Smooth muscle cell (in vitro differentiated cells): ENCODE data around the gene CCT2. TPM values are rescaled to one million over a fixed set of nuclear protein-coding genes. Genes with fewer than 3 reads are reported as not detected.

Experiments used
- DNase-seq: peaks from one replicate; lab custom pipeline; 2025; ENCODE audit not compliant: unreplicated experiment; lab: John Stamatoyannopoulos, UW
- H2AFZ ChIP-seq: fragments of 200-600 bp; sonication (generic); 2 replicates; pipeline ENCODE4 v1.6.0; 2016; ENCODE audit warnings: antibody characterized with exemption, low read depth, mild to moderate bottlenecking
- H3F3A ChIP-seq: fragments of 200-600 bp; sonication (generic); 2 replicates; pipeline ENCODE4 v1.6.0; 2017; ENCODE audit warnings: antibody characterized with exemption, low read depth
- H3K27ac ChIP-seq: fragments of 200-600 bp; sonication (generic); 2 replicates; pipeline ENCODE4 v1.5.1; 2016; ENCODE audit warnings: low read depth, mild to moderate bottlenecking
- H3K27me3 ChIP-seq: fragments of 200-600 bp; sonication (generic); 2 replicates; pipeline ENCODE4 v1.6.1; 2016; ENCODE audit warnings: low read depth, mild to moderate bottlenecking
- H3K36me3 ChIP-seq: fragments of 200-600 bp; sonication (generic); 2 replicates; pipeline ENCODE4 v1.5.1; 2016; ENCODE audit warnings: low read depth
- H3K4me1 ChIP-seq: fragments of 200-600 bp; sonication (generic); 2 replicates; pipeline ENCODE4 v1.5.1; 2016; ENCODE audit warnings: low read depth
- H3K4me2 ChIP-seq: fragments of 200-600 bp; sonication (generic); 2 replicates; pipeline ENCODE4 v1.6.0; 2016; ENCODE audit warnings: mild to moderate bottlenecking
- H3K4me3 ChIP-seq: fragments of 200-600 bp; sonication (generic); 2 replicates; pipeline ENCODE4 v1.5.1; 2016; ENCODE audit warnings: mild to moderate bottlenecking
- H3K79me2 ChIP-seq: fragments of 200-600 bp; sonication (generic); 2 replicates; pipeline ENCODE4 v1.6.0; 2016; ENCODE audit warnings: low read depth, mild to moderate bottlenecking
- H3K9ac ChIP-seq: fragments of 200-600 bp; sonication (generic); 2 replicates; pipeline ENCODE4 v1.6.0; 2016; ENCODE audit warnings: low read depth
- H3K9me3 ChIP-seq: fragments of 200-600 bp; sonication (generic); replicated peaks from 2 replicates; pipeline ENCODE4 v1.5.1; 2016; ENCODE audit warnings: low read depth
- H4K20me1 ChIP-seq: fragments of 200-600 bp; sonication (generic); 2 replicates; pipeline ENCODE4 v1.6.0; 2016; ENCODE audit warnings: low read depth
- WGBS: methylation state at CpG from one replicate; pipeline ENCODE4 v1.1.7; 2016; ENCODE audit warnings: low lambda C conversion rate; 5-methylcytosine and 5-hydroxymethylcytosine counted together
- polyA plus RNA-seq: library from polyadenylated mRNA; unstranded; fragments of >200 nt; fragmentation: Nextera tagmentation; extraction: Ambion mirVana; gene quantifications from 2 replicates; pipeline ENCODE4 v1.2.1, GENCODE V29; 2016
- total RNA-seq: library from RNA; depleted of rRNA; stranded (reverse); fragments of >200 nt; gene quantifications from 2 replicates; pipeline ENCODE4 v1.2.3, GENCODE V29; 2014
- TF ChIP-seq, protein P1 (sequence below): fragments of 200-600 bp; sonication (generic); IDR thresholded peaks from 2 replicates; pipeline ENCODE4 v1.5.1; 2017; ENCODE audit warnings: borderline replicate concordance, mild to moderate bottlenecking, antibody characterized with exemption; ENCODE audit not compliant: insufficient read depth, poor library complexity, severe bottlenecking

The CCT2 gene
- total RNA-seq (236 and 280 TPM in 2 replicates), polyA plus RNA-seq (151 and 171 TPM in 2 replicates)

DNA sequence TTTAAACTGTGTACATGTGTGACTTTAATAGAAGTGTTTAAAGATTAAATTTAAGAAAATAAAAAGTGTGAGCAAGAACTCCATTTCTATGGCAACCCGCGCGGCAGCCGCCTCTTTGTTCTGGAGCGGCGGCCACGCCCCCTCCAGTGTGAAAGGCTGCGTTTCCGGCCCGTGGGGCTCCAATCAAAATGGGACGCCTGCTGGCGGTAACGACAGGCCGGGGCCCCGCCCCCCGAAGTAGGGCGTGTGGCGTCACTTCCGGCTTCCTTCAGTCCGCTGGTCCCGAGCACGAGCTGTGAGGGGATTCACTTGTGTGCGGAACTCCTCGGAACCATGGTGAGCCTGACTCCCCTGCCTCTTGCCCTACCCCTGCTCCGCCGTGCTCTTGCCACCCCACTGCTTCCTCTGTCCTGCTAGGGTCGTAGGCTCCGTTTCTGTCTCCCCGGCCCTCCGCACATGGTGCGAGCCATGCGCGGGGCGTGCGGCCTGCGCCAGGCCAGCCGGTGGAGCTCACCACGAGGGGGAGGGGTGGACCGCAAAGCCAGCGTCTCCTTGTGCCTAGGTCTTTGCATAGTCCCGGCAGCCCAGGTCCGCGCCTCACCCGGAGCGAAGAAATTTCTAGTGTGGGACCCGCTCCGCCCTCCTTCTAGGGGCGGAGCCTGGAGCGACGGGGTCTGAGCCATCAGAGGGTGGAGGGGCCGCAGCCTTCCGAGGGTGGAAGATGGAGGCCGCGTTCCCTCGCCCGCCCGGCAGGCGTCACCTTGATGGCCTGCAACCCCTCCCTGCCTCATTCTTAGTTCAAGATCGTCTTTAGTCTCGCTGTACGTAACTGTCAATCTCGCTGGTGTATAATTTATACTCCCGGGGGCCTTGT lies at the start of gene CCT2:
Gene CCT2, plus strand, starts transcription at position 271 of the 874 bp plus-strand sequence. Its CDS starts 63 bp downstream, at position 334.
- Histone ChIP-seq H3K27ac (peak within 1 kb of the TSS; percentile 96), H3K9ac (peak within 1 kb of the TSS; percentile 96), H3F3A (peaks cover 11% of the 10 kb centered on the region), H4K20me1 (peaks cover 8% of the 10 kb centered on the region), H3K4me2 (peak within 1 kb of the TSS; percentile 99), H3K27me3 (no peaks in the 10 kb centered on the region), H3K9me3 (no peaks in the 10 kb centered on the region), H3K36me3 (peaks cover 27% of the 10 kb centered on the region), H2AFZ (peak within 1 kb of the TSS; percentile 87), H3K4me3 (peak within 1 kb of the TSS; percentile 95), H3K4me1 (peaks cover 21% of the 10 kb centered on the region), H3K79me2 (peaks cover 37% of the 10 kb centered on the region)
- DNase-seq: peak; percentile 82
- TF ChIP-seq, protein P1, sequence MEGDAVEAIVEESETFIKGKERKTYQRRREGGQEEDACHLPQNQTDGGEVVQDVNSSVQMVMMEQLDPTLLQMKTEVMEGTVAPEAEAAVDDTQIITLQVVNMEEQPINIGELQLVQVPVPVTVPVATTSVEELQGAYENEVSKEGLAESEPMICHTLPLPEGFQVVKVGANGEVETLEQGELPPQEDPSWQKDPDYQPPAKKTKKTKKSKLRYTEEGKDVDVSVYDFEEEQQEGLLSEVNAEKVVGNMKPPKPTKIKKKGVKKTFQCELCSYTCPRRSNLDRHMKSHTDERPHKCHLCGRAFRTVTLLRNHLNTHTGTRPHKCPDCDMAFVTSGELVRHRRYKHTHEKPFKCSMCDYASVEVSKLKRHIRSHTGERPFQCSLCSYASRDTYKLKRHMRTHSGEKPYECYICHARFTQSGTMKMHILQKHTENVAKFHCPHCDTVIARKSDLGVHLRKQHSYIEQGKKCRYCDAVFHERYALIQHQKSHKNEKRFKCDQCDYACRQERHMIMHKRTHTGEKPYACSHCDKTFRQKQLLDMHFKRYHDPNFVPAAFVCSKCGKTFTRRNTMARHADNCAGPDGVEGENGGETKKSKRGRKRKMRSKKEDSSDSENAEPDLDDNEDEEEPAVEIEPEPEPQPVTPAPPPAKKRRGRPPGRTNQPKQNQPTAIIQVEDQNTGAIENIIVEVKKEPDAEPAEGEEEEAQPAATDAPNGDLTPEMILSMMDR: peak; percentile 35
- WGBS: 2% methylated on average over 62 of the region's 63 CpGs

- peak overlapping the region; percentile 25 for H3K9ac ChIP-seq
- no peak overlapping the region for H2AFZ ChIP-seq
- peak overlapping the region; percentile 37 for H3K4me2 ChIP-seq
- no peak for DNase-seq
- H3F3A ChIP-seq: peaks cover 4% of the 10 kb centered on the region
- no peaks in the 10 kb centered on the region for H3K27me3 ChIP-seq
- H3K4me1 ChIP-seq: peaks cover 5% of the 10 kb centered on the region
- H3K9me3 ChIP-seq: peaks cover 5% of the 10 kb centered on the region
- H3K36me3 ChIP-seq: peaks cover 9% of the 10 kb centered on the region
- WGBS: 14% methylated on average over 2 of the region's 2 CpGs
- H3K27ac ChIP-seq: peak overlapping the region; percentile 82
- H4K20me1 ChIP-seq: no peaks in the 10 kb centered on the region
- TF ChIP-seq, protein P1: peak; percentile 12
- peaks cover 70% of the 10 kb centered on the region for H3K79me2 ChIP-seq
- no peak overlapping the region for H3K4me3 ChIP-seq
Observed at GRCh38 chr12:69540987-69541386, 44.3 kb upstream of the CCT2 start.

DNA sequence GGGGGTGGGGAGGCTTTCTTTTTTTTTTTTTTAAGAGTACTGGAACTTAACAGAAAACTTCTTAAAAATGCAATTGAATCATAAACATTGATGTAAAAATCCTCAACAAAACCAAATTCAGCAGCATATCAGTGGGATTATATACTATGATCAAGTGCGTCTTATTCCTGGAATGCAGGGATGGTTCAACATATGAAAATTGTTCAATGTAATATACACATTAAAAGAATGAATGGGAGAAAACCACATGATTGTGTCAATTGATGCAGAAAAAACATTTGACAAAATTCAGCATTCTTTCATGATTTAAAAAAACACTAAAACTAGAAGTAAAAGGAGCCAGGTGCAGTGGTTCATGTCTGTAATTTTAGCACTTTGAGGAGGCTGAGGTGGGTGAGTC lies 41.2 kb upstream of the CCT2 start:
- H3F3A ChIP-seq: peaks cover 4% of the 10 kb centered on the region
- no peak overlapping the region for H2AFZ ChIP-seq
- H3K4me1 ChIP-seq: peaks cover 5% of the 10 kb centered on the region
- peaks cover 9% of the 10 kb centered on the region for H3K36me3 ChIP-seq
- no peak overlapping the region for H3K27ac ChIP-seq
- no peaks in the 10 kb centered on the region for H4K20me1 ChIP-seq
- no peaks in the 10 kb centered on the region for H3K27me3 ChIP-seq
- no peak overlapping the region for H3K9ac ChIP-seq
- no peak overlapping the region for H3K4me3 ChIP-seq
- DNase-seq: no peak
- peaks cover 63% of the 10 kb centered on the region for H3K79me2 ChIP-seq
- peaks cover 5% of the 10 kb centered on the region for H3K9me3 ChIP-seq
- WGBS: 100% methylated on average over 1 of the region's 1 CpG
- H3K4me2 ChIP-seq: no peak overlapping the region
- TF ChIP-seq, protein P1: no peak
